Activated CD4-positive, CD25-positive, alpha-beta regulatory T cell treated with anti-CD3 and anti-CD28 coated beads, Interleukin-2, amount 50 U/mL, for 16 hours (primary cell): ENCODE measurements around the gene RSPRY1.
"Not testable (repeated sequence)": the region's sequence is repeated elsewhere in the genome, so short reads cannot be mapped to it uniquely, and the experiment has no call there.

Experiments used
- DNase-seq: peaks from one replicate; pipeline ENCODE4 v3.0.0-alpha.2; 2020; ENCODE audit warnings: low read depth, low spot score

RSPRY1 gene

DNA sequence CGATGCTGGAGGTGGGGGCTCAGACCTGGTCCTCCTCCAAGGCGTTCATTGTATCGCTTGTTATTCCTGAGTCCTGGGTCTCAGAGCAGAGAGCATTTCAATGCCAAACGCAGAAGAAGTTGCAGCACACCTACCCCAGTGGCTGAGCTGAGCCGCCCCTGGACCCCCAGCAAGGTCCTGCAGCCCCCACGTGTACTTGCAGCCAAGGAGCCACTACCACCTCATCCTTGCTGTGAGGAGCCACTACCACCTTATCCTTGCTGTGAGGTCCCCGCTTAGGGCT, 84.9 kb downstream of the RSPRY1 start:
- no peak for DNase-seq

DNA sequence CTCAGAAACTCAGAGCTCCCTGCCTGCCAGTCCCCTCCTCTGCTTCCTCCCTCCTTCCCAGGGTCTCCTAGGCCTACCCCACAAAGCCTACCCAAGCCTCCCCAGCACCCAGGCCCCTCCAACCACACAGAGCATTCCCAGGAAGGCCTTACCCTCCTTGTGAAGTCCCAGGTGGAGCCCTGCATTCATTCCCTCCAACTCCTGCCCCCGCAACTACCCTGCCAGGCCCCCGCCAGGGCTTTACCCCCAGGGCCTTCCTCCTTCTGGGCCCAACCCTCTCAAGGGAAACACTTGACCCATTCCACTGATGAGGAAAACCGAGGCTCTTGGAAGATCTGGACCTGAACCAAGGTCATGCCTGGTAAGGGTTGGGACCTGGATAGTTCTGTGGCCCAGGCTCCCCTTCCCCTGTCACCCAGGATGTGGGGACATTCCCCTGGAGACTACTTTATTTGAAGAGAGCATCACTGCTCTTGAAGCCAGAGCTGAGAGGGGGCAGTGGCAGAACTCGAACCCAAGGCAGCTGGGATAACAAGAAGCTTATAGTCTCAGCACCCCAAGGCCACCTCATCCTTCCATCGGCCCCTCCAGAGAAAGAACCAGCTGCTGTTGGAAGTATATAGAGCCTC, 85.9 kb downstream of the RSPRY1 start:
- no peak for DNase-seq

- DNase-seq, result no peak
Observed at GRCh38 chr16:57273359-57273758, 87.2 kb downstream of the RSPRY1 start.

DNA sequence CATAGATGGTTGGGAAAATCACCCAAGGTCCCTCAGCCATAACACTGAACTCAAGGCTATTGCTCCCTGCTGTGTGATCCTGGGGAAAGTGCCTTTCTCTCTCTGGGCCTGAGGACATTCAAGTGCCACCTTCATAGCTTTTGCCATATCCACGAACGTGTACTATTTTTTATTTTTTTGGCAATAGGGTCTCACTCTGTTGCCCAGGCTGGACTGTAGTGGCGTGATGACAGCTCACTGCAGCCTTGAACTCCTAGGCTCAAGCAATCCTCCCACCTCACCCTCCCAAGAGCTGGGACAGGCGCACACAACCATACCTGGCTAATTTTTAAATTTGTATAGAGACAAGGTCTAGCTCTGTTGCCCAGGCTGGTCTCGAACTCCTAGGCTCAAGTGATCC, 87.7 kb downstream of the RSPRY1 start:
- no peak for DNase-seq

- DNase-seq, result not testable (repeated sequence)
Observed at GRCh38 chr16:57275946-57276345, 89.8 kb downstream of the RSPRY1 start.

DNA sequence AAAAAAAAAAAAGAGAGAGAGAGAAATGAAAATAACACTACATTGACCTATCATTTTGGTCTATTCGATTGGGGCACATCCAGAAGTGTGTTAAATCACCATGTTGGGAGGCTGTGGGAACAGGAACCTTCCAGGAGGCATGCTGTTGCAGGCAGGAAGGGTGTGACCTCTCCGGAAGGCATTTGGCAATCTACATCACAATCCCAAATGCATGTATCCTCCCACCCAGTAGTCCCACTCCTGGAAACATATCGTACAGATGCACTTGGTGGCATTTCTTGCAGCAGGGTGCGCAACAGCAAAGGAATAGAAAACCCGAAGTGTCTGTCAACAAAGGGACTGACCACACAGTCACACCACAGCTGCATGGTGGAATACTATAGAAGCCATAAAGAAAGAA, 90.5 kb downstream of the RSPRY1 start:
- no peak for DNase-seq

DNA sequence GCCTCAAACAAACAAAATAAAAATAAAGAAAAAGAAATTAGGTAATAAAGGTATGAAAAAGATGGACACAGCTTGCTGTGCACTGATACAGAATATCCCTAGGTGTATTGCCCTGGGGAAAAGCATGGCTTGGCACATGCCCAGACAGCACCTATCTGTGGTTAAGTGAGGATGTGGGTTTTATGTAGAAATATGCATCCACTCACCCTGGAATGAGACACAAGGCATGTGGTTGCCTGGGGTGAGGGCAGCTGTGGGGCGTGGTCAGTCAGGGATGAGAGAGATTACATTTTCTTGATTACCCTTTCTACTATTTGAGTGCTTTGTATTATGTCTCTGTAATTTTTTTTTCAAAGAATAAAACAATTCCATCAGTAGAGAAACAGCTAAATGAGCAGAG, 91.5 kb downstream of the RSPRY1 start:
- no peak for DNase-seq

GRCh38 chr16:57278494-57278893, 92.4 kb downstream of the RSPRY1 start:
- DNase-seq, result no peak

DNA sequence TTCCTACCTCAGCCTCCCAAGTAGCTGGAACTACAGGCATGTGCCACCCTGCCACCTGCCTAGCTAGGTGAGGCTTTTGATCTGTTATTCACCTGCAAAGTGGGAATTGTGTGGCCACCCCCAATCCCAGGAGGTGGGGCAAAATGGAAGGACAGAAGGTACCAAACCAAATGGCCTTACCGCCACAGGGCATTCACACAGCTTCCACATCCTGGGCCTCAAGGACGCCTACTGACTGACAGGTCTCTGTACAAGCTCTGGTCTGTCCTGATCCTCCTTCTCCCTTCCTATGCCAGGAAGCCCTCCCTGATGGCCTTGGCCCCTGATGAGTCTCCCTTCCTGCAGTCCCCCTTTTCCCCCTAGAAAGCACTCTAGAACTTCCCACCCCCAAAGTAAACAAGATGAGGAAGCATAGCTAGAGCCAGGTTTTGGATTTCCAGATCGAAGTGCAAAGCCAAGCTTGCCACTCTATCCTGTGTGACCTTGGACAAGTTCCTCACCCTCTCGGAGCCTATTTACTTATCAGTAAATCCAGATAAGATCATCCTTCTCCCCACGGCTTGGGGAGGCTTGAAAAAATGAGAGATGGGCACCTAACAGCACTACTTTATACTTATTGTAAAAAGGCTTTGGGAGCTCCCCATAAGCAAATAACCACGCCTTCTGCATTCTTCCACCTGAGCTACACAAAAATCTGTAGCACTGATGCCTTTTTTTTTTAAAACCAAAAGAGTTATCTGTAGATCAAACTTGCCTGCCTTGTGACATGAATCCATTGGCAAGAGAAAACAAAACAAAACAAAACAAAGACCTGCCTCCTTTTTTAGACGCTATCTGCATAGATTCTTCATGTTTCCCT, 93.9 kb downstream of the RSPRY1 start:
- no peak for DNase-seq

GRCh38 chr16:57281791-57282190, 95.7 kb downstream of the RSPRY1 start:
- DNase-seq, result no peak

DNA sequence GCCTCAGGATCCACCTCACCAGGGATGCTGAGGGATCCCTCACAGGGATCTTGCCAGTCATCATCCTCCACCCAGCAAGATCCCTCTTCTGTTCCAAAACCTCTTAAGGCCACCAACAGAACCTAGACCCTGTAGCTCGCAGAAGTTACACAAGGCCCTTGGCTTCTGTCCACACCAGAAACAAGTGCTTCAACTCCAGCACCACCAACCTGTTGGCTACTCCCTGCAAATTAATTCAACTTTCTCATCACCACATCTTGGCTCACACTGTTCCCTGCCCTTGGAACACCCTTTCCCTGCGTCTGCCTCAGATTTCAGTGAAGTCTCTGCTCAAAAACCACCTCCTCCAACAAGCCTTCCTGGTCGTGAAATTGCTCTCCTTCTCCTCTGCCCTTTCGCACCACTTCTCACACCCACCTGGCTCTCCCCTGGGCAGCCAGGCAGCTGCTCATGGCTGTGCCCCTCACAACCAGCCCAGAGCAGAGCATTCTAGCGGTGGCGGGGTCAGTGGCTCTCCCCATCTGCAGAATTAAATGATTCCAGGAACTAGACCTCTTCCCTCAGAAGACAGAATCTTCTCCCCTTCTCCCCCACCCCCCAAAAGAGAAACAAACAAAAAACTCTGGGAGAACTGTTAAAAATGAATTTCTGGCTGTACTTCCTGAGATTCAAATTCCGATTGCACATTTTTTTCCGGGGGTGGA, 96.5 kb downstream of the RSPRY1 start:
- DNase-seq, result no peak

DNA sequence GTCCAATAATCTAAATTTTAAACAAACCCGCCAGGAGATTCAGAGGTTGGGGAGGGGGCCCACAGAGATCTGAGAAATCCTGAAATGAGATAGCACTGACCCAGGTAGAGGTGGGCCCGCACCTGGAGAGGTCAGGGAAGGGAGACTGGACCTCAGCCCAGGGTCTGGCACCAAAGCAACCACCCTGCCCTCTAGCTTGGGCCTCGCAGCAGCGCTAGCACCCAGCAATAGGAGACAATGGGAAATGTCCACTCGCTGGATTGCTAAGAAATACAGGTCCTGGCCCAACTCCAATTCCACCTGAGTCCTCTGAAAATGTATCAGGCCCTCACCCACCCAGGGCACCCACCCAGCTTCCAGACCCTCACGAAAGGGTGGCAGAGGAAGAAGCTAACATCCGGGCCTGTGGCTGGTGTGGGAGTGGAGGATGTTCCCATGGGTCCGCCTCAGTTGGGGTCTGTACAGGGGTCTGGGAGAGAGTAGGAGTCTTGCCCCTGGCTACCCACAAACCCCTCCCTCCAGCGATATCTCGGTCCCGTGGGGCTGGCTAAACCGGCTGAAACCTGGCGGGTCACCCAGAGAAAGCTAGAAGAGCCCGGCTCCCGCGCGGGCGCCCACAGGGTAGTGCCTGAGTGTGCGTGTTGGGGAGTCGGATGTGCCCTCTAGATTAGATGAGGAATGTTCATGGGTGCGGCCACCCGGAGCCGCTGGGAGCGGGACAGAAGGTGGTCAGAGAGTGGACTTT, 97.3 kb downstream of the RSPRY1 start:
- DNase-seq, result no peak

DNA sequence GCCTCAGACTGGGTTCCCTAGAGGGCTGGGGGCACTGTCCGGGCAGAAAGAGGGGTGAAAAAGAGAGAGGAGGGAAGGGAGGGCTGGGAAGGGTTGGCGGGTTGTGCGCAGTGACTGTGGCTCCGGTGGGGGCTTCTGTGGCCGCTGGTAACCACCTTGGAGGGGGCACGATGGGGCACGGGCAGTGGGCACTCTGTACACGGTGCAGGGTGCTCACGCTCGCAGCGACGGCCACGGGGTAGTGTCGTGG, 97.8 kb downstream of the RSPRY1 start:
- DNase-seq, result no peak

- no peak for DNase-seq
Observed at GRCh38 chr16:57284209-57284951, 98.3 kb downstream of the RSPRY1 start, which contains the start of gene PLLP. Gene PLLP (minus strand): TSS chr16:57284672. CDS start chr16:57284540, 132 bp downstream.

- no peak for DNase-seq
Observed at GRCh38 chr16:57284952-57285363, 98.8 kb downstream of the RSPRY1 start.

GRCh38 chr16:57285379-57285778, 99.2 kb downstream of the RSPRY1 start:
- no peak for DNase-seq

DNA sequence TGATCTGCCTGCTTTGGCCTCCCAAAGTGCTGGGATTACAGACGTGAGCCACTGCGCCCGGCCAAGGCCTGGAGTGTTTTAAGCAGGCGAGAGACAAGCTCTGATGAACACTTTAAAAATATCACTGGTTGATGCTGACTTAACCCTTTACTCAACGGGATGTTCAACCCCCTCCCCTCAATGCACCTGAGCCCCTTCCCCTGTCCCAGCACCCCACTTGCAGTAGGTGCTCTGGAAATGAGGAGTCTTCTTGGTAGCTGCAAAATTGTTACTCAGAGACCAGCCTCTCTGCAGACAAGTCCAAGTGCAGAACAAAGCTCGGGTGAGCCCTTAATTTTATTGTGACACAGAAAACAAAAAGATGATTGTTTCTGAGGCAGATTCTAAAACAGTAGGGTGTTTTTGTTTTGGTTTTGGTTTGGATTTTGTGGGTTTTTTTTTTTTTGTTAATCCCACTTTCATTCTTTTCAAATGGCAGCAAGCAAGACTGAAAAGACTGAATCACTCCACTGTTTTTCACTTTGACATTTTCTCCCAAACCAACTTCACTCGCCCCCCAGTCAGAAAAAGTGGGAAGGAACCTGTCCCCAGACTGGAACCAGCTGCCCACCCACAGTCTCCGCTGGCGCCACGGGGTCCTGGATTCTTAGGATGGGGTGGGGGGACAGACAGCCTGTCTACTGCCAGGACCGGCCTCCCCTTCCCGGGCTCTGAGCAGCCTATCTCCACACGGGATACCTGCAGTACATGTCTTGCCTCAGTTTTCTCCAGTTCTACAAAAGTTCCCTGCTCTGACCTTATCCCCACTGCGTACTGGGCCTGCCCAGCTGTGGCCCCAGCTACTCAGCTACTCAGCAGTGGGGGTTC, 103.5 kb downstream of the RSPRY1 start:
- DNase-seq, result no peak
